HG03575 (cell line): ENCODE measurements around the gene EXOC6B.

Experiments
- ATAC-seq: cut with Tn5 transposase; IDR thresholded peaks from one replicate; pipeline ENCODE4 v1.9.1; 2021; ENCODE audit not compliant: unreplicated experiment, insufficient number of reproducible peaks, low FRiP score; ENCODE audit errors: extremely low read depth

The EXOC6B gene

GRCh38 chr2:72363406-72363805 lies 462.4 kb downstream of the EXOC6B start:
- ATAC-seq: no peak

GRCh38 chr2:72362733-72363132 lies 463.1 kb downstream of the EXOC6B start:
- ATAC-seq: no peak

GRCh38 chr2:72361521-72361920 lies 464.3 kb downstream of the EXOC6B start:
- no peak for ATAC-seq

GRCh38 chr2:72361042-72361441 lies 464.8 kb downstream of the EXOC6B start:
- ATAC-seq: no peak

GRCh38 chr2:72350852-72351251 lies 475.0 kb downstream of the EXOC6B start:
- no peak for ATAC-seq

GRCh38 chr2:72349016-72349415 lies 476.8 kb downstream of the EXOC6B start:
- ATAC-seq: no peak

GRCh38 chr2:72347081-72347480 lies 478.8 kb downstream of the EXOC6B start:
- no peak for ATAC-seq

- ATAC-seq: no peak
Observed at GRCh38 chr2:72341639-72342038, 484.2 kb downstream of the EXOC6B start.

GRCh38 chr2:72340665-72341064 lies 485.2 kb downstream of the EXOC6B start:
- ATAC-seq: no peak

- no peak for ATAC-seq
Observed at GRCh38 chr2:72338076-72338475, 487.8 kb downstream of the EXOC6B start.

- ATAC-seq: no peak
Observed at GRCh38 chr2:72332720-72333119, 493.1 kb downstream of the EXOC6B start.

GRCh38 chr2:72330652-72331051 lies 495.2 kb downstream of the EXOC6B start:
- no peak for ATAC-seq

- ATAC-seq: no peak
Observed at GRCh38 chr2:72326759-72327158, 499.1 kb downstream of the EXOC6B start.

- ATAC-seq: no peak
Observed at GRCh38 chr2:72325592-72326422, 500.0 kb downstream of the EXOC6B start.

GRCh38 chr2:72316774-72317173 lies 509.1 kb downstream of the EXOC6B start:
- no peak for ATAC-seq

- ATAC-seq: no peak
Observed at GRCh38 chr2:72300147-72300684, 525.6 kb downstream of the EXOC6B start.

- no peak for ATAC-seq
Observed at GRCh38 chr2:72293620-72294019, 532.2 kb downstream of the EXOC6B start.

GRCh38 chr2:72292433-72292832 lies 533.4 kb downstream of the EXOC6B start:
- no peak for ATAC-seq

- no peak for ATAC-seq
Observed at GRCh38 chr2:72291059-72291458, 534.8 kb downstream of the EXOC6B start.

GRCh38 chr2:72289736-72290135 lies 536.1 kb downstream of the EXOC6B start:
- ATAC-seq: no peak

- no peak for ATAC-seq
Observed at GRCh38 chr2:72289283-72289682, 536.5 kb downstream of the EXOC6B start.
